Karpas-422 (cell line): Measurements from ENCODE around the gene TNIP2. TPM values are rescaled to one million over a fixed set of nuclear protein-coding genes. Genes with fewer than 3 reads are reported as not detected.
A peak's percentile ranks its signal among the peaks of the same experiment; 100 is the strongest.

Experiments used
- DNase-seq: peaks from one replicate; pipeline ENCODE4 v3.0.0-alpha.2; 2015
- H2AFZ ChIP-seq: fragments of 200-600 bp; sonication (generic); 2 replicates; pipeline ENCODE4 v1.6.1; 2014; ENCODE audit warnings: antibody characterized with exemption, low read length, mixed read lengths
- H3K27ac ChIP-seq: fragments of 200-600 bp; sonication (generic); 2 replicates; pipeline ENCODE4 v1.5.1; 2014; ENCODE audit warnings: mild to moderate bottlenecking, low read length, moderate library complexity
- H3K27me3 ChIP-seq: fragments of 200-600 bp; sonication (generic); 2 replicates; pipeline ENCODE4 v1.6.1; 2014; ENCODE audit warnings: low read length, mixed read lengths
- H3K36me3 ChIP-seq: fragments of 200-600 bp; sonication (generic); 2 replicates; pipeline ENCODE4 v1.6.1; 2014; ENCODE audit warnings: low read length, mixed read lengths; ENCODE audit not compliant: insufficient read depth
- H3K4me1 ChIP-seq: fragments of 200-600 bp; sonication (generic); 2 replicates; pipeline ENCODE4 v1.6.1; 2014; ENCODE audit warnings: mild to moderate bottlenecking, low read length, mixed read lengths
- H3K4me2 ChIP-seq: fragments of 200-600 bp; sonication (generic); 2 replicates; pipeline ENCODE4 v1.6.1; 2014; ENCODE audit warnings: low read length, low read depth, mild to moderate bottlenecking; ENCODE audit not compliant: poor library complexity, severe bottlenecking
- H3K4me3 ChIP-seq: fragments of 200-600 bp; sonication (generic); 2 replicates; pipeline ENCODE4 v1.5.1; 2014; ENCODE audit warnings: mild to moderate bottlenecking, antibody characterized with exemption, low read length, mixed read lengths
- H3K79me2 ChIP-seq: fragments of 200-600 bp; sonication (generic); 2 replicates; pipeline ENCODE4 v1.6.1; 2014; ENCODE audit warnings: mild to moderate bottlenecking, low read length, mixed read lengths
- H3K9ac ChIP-seq: fragments of 200-600 bp; sonication (generic); 2 replicates; pipeline ENCODE4 v1.6.0; 2014; ENCODE audit warnings: low read length
- H3K9me2 ChIP-seq: fragments of 200-600 bp; sonication (generic), shearing (Covaris generic); replicated peaks from 2 replicates; pipeline ENCODE4 v1.6.0; 2014; ENCODE audit warnings: mild to moderate bottlenecking, low read length, moderate library complexity; ENCODE audit not compliant: insufficient read depth
- H3K9me3 ChIP-seq: fragments of 300-700, 200-600 bp; sonication (generic); 2 replicates; pipeline ENCODE4 v1.6.1; 2014; ENCODE audit warnings: low read length, mixed read lengths
- H4K20me1 ChIP-seq: fragments of 200-600 bp; sonication (generic); 2 replicates; pipeline ENCODE4 v1.6.1; 2014; ENCODE audit warnings: mild to moderate bottlenecking, antibody characterized with exemption, low read length, low read depth; ENCODE audit not compliant: insufficient read depth
- total RNA-seq: library from RNA; depleted of rRNA; stranded (reverse); fragments of >200 nt; shearing (Covaris generic); gene quantifications from 2 replicates; pipeline ENCODE4 v1.2.3, GENCODE V29; 2014; ENCODE audit warnings: low replicate concordance; rRNA removed

Gene TNIP2, protein sequence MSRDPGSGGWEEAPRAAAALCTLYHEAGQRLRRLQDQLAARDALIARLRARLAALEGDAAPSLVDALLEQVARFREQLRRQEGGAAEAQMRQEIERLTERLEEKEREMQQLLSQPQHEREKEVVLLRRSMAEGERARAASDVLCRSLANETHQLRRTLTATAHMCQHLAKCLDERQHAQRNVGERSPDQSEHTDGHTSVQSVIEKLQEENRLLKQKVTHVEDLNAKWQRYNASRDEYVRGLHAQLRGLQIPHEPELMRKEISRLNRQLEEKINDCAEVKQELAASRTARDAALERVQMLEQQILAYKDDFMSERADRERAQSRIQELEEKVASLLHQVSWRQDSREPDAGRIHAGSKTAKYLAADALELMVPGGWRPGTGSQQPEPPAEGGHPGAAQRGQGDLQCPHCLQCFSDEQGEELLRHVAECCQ
- 30.6 and 92.0 TPM in 2 replicates for total RNA-seq

GRCh38 chr4:2755821-2756690, at the start of gene TNIP2:
Gene TNIP2 (minus strand): TSS chr4:2756336. CDS start chr4:2756289, 47 bp downstream.
- Histone ChIP-seq H3K27me3 (no peaks in the 10 kb centered on the region), H3K4me1 (peaks cover 11% of the 10 kb centered on the region), H3K79me2 (peaks cover 46% of the 10 kb centered on the region), H3K9me2 (no peaks in the 10 kb centered on the region), H3K27ac (peak within 1 kb of the TSS; percentile 44), H3K4me2 (peak within 1 kb of the TSS; percentile 90), H3K9ac (peak within 1 kb of the TSS; percentile 96), H3K36me3 (0 out of 2 replicates have a peak, but pooled peaks cover 3% of the 10 kb centered on the region), H2AFZ (no peak within 1 kb of the TSS), H4K20me1 (peaks cover 14% of the 10 kb centered on the region), H3K4me3 (peak within 1 kb of the TSS; percentile 88), H3K9me3 (no peaks in the 10 kb centered on the region)
- DNase-seq = peak; percentile 91

GRCh38 chr4:2804973-2805501, 48.9 kb upstream of the TNIP2 start:
- Histone ChIP-seq H3K4me1 (peaks cover 58% of the 10 kb centered on the region), H3K9ac (no peak overlapping the region)

DNA sequence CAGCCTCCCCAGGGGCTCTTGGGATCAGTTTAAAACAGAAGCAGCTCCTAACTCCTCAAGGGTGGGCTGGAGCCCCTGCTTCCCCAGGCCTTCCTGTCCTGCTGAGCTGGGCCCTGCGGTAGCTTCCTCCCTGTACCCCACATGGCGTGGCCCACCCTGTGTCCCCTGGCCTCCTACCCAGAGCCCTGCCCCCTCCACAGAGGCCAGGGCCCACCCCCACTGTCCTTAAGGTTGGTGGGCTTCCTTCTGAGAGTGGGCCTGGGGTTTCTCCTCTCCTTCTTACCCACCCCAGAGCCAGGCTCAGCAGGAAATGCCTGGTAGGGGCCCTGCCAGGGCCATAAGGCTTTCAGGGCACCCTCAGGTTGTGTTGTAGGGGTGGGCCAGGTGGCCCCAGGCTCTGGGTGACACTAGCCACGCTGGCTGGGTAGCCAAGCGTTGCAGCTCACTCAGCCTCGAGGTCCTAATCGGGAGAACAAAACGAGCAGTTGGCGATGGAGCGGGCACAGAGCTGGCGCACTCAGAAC, 48.4 kb upstream of the TNIP2 start:
- Histone ChIP-seq H2AFZ (no peak overlapping the region), H3K79me2 (no peaks in the 10 kb centered on the region), H3K9me3 (no peaks in the 10 kb centered on the region), H3K27me3 (no peaks in the 10 kb centered on the region), H3K9me2 (no peaks in the 10 kb centered on the region), H3K36me3 (no peaks in the 10 kb centered on the region), H3K9ac (no peak overlapping the region), H4K20me1 (no peaks in the 10 kb centered on the region), H3K4me2 (no peak overlapping the region), H3K4me1 (peaks cover 57% of the 10 kb centered on the region), H3K27ac (no peak overlapping the region), H3K4me3 (no peak overlapping the region)
- no peak for DNase-seq

More at GRCh38 chr4:2804973-2805501, 48.9 kb upstream of the TNIP2 start:
- Histone ChIP-seq H3K79me2 (no peaks in the 10 kb centered on the region), H3K4me2 (no peak overlapping the region), H3K27me3 (no peaks in the 10 kb centered on the region), H3K9me2 (no peaks in the 10 kb centered on the region), H2AFZ (no peak overlapping the region), H3K36me3 (no peaks in the 10 kb centered on the region), H3K4me3 (no peak overlapping the region), H4K20me1 (no peaks in the 10 kb centered on the region), H3K9me3 (no peaks in the 10 kb centered on the region), H3K27ac (no peak overlapping the region)
- DNase-seq = no peak

- no peak overlapping the region for H3K9ac ChIP-seq
- no peaks in the 10 kb centered on the region for H3K9me2 ChIP-seq
- no peak overlapping the region for H3K4me3 ChIP-seq
- H3K4me2 ChIP-seq = no peak overlapping the region
- H3K9me3 ChIP-seq = no peaks in the 10 kb centered on the region
- no peak overlapping the region for H2AFZ ChIP-seq
- no peaks in the 10 kb centered on the region for H3K79me2 ChIP-seq
- DNase-seq = no peak
- no peaks in the 10 kb centered on the region for H3K36me3 ChIP-seq
- no peaks in the 10 kb centered on the region for H3K27me3 ChIP-seq
- H3K4me1 ChIP-seq = peaks cover 59% of the 10 kb centered on the region
- H4K20me1 ChIP-seq = peaks cover 5% of the 10 kb centered on the region; the same call in 1 of the 2 replicates
- H3K27ac ChIP-seq = no peak overlapping the region
Observed at GRCh38 chr4:2803624-2804448, 47.7 kb upstream of the TNIP2 start.

DNA sequence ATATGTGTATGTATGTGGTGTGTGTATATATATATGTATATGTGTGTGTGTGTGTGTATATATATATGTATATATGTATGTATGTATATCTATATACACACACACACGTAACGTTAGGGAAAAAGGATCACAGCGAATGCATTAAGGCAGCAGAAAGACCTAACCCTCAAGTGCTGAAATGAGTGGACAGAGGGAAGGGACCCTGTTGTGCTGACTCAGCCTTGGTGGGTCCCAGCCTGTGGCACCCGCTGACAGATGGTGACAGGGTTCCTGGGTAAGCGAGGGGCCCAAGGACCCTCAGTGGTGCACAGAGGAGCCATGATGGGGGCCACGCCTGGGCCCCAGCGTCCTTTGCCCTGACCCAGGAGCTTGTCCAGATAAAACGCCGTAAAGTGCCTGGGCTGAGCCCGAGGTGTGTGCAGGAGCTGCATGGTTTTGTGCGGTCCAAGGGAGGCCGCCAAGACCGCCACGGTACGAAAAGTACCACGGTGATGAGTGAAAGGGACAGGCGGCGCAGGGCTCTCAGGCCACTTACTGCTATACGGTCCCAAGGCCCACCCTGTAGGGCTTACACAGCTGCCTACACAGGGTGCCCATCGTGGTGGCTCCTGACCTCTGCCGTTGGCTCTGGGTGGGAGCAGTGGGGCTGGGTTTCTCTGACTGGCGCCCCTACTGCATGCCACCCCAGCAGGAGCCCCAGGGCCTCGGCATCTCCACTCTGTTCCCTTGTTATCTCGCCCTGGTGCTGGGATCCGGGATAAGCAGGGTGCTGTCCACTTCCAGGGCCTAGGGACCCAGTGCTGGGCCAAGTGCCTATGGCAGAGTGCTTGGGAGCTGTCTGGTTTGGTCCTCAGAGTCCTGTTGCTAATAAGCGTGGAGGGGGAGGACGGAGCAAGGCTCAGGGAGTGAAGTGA, 46.7 kb upstream of the TNIP2 start:
- H3K79me2 ChIP-seq = no peaks in the 10 kb centered on the region
- H3K27ac ChIP-seq = no peak overlapping the region
- no peaks in the 10 kb centered on the region for H3K9me2 ChIP-seq
- peaks cover 5% of the 10 kb centered on the region; the same call in 1 of the 2 replicates for H4K20me1 ChIP-seq
- H3K4me2 ChIP-seq = no peak overlapping the region
- no peak overlapping the region for H3K4me3 ChIP-seq
- H3K9me3 ChIP-seq = no peaks in the 10 kb centered on the region
- H2AFZ ChIP-seq = no peak overlapping the region
- H3K4me1 ChIP-seq = peaks cover 57% of the 10 kb centered on the region
- no peak overlapping the region for H3K9ac ChIP-seq
- no peaks in the 10 kb centered on the region for H3K27me3 ChIP-seq
- DNase-seq = no peak
- no peaks in the 10 kb centered on the region for H3K36me3 ChIP-seq

DNA sequence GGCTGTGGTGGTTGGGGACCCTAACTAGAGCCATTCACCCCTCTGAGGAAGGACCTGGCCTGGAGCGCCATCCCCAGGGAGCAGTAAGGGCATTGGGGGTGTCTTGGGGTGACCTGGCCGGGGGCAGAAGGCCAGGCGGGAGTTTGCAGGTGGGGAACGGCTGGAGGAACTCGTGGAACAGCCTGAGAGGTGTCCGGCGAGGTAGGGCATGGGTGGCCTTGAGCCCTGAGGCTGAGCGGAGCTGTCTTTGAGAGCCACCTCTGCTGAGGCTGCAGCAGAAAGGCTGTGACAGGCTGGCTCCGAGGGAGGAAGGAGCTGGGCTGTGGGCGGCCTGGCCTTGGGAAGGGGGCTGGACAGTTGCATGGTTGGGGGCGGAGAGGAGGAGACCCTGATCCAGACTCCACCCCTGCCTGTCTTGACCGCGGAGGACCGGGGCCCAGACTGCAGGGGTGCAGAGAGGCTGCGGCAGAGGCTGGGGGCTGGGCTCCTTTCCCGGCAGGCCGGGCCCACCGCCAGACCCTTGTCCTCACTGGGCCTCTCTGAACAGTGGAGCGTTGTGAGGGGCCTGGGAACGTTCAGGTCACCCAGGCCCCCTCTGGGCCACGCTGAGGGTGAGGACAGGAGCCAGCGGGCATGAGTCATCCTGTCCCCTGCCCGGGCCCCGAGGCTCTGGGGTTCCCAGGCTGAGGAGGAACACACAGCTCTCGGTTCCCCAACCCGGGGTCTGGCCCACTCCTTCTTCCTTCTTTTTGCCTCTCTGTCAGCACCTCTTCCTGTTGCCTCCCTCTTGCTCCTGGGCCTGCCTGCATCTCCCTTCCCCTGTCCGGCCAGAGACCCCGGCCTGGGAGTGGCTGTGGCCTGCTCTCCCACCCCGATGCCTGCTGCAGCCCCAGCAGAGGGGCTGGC, 44.8 kb upstream of the TNIP2 start:
- H3K4me1 ChIP-seq = peaks cover 37% of the 10 kb centered on the region
- no peaks in the 10 kb centered on the region for H3K9me2 ChIP-seq
- no peak overlapping the region for H2AFZ ChIP-seq
- no peaks in the 10 kb centered on the region for H3K79me2 ChIP-seq
- no peak overlapping the region for H3K4me3 ChIP-seq
- H3K27ac ChIP-seq = no peak overlapping the region
- no peaks in the 10 kb centered on the region for H3K27me3 ChIP-seq
- H4K20me1 ChIP-seq = peaks cover 5% of the 10 kb centered on the region; the same call in 1 of the 2 replicates
- H3K9me3 ChIP-seq = no peaks in the 10 kb centered on the region
- H3K9ac ChIP-seq = no peak overlapping the region
- no peaks in the 10 kb centered on the region for H3K36me3 ChIP-seq
- DNase-seq = no peak
- H3K4me2 ChIP-seq = no peak overlapping the region
